Duodenal mucosa (tissue), 2 donors: ENCODE data around the gene VWA5B1.

ENCODE experiments used
- H3K27ac ChIP-seq: one replicate; pipeline ENCODE4 v1.7.0; 2013; ENCODE audit warnings: low read depth, low read length
- H3K27me3 ChIP-seq, 2 donors: one replicate each; pipeline ENCODE4 v1.7.0; 2013; ENCODE audit warnings: low read length in 2 of 2, control low read depth in 1 of 2; ENCODE audit not compliant: insufficient read depth in 2 of 2, control insufficient read depth in 1 of 2
- H3K36me3 ChIP-seq, 2 donors: one replicate each; pipeline ENCODE4 v1.7.0; 2013; ENCODE audit warnings: low read length in 2 of 2, control low read depth in 1 of 2; ENCODE audit not compliant: insufficient read depth in 2 of 2, control insufficient read depth in 1 of 2
- H3K4me1 ChIP-seq, 2 donors: one replicate each; pipeline ENCODE4 v1.7.0; 2013; ENCODE audit warnings: low read length in 2 of 2, control low read depth in 1 of 2; ENCODE audit not compliant: insufficient read depth in 2 of 2, control insufficient read depth in 1 of 2
- H3K4me3 ChIP-seq, 2 donors: one replicate each; pipeline ENCODE4 v1.7.0; 2013; ENCODE audit warnings: low read length in 2 of 2, low read depth in 1 of 2
- H3K9ac ChIP-seq, 2 donors: one replicate each; pipeline ENCODE4 v1.7.0; 2013; ENCODE audit warnings: low read length in 2 of 2, low read depth in 1 of 2
- H3K9me3 ChIP-seq, 2 donors: one replicate each; pipeline ENCODE4 v1.7.0; 2013; ENCODE audit warnings: low read length in 2 of 2, control low read depth in 1 of 2; ENCODE audit not compliant: control insufficient read depth in 1 of 2

VWA5B1 gene

DNA sequence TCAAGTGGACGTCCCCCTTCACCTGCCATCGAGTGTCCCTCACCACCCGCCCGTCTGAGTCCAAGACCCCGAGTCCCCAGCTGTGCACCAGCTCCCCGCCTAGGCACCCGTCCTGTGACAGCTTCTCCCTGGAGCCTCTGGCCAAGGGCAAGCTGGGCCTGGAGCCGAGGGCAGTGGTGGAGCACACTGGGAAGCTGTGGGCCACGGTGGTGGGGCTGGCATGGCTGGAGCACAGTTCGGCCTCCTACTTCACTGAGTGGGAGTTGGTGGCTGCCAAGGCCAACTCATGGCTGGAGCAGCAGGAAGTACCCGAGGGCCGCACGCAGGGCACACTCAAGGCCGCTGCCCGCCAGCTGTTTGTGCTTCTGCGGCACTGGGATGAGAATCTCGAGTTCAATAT, 63.2 kb downstream of the VWA5B1 start:
- Histone ChIP-seq H3K9me3 (no peaks in the 10 kb centered on the region), H3K36me3 (no peaks in the 10 kb centered on the region), H3K4me1 (peaks cover 7 to 8% of the 10 kb centered on the region in 2 donors), H3K27ac (no peak overlapping the region), H3K27me3 (no peaks in the 10 kb centered on the region), H3K9ac (no peak overlapping the region), H3K4me3 (no peak overlapping the region)

DNA sequence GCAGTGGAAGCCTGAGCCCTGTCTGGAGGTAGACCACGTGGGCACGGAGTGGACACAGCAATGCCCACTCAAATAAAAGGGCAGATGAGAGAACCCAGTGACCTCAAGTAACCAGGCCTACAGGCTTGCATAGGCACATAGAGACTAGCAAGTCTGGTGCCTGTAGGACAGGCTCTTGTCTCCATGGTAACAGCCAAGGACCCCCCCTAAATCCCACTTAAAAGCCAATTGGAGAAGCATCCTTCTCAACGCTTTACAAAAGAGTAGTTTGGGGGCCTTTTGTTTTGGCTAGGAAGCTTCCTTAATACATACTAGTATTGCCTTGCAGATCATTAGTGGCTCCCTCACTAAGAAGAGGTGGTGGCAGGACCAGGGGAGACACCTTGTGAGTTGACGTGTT, 63.9 kb downstream of the VWA5B1 start:
- Histone ChIP-seq H3K9me3 (no peaks in the 10 kb centered on the region), H3K27me3 (peaks cover 0 to 4% of the 10 kb centered on the region in 2 donors), H3K9ac (no peak overlapping the region), H3K4me1 (peaks cover 13 to 14% of the 10 kb centered on the region in 2 donors), H3K27ac (no peak overlapping the region), H3K4me3 (no peak overlapping the region), H3K36me3 (no peaks in the 10 kb centered on the region)

GRCh38 chr1:20355101-20355827, 64.6 kb downstream of the VWA5B1 start:
- Histone ChIP-seq H3K27ac (no peak overlapping the region), H3K9me3 (no peaks in the 10 kb centered on the region), H3K27me3 (peaks cover 0 to 4% of the 10 kb centered on the region in 2 donors)

DNA sequence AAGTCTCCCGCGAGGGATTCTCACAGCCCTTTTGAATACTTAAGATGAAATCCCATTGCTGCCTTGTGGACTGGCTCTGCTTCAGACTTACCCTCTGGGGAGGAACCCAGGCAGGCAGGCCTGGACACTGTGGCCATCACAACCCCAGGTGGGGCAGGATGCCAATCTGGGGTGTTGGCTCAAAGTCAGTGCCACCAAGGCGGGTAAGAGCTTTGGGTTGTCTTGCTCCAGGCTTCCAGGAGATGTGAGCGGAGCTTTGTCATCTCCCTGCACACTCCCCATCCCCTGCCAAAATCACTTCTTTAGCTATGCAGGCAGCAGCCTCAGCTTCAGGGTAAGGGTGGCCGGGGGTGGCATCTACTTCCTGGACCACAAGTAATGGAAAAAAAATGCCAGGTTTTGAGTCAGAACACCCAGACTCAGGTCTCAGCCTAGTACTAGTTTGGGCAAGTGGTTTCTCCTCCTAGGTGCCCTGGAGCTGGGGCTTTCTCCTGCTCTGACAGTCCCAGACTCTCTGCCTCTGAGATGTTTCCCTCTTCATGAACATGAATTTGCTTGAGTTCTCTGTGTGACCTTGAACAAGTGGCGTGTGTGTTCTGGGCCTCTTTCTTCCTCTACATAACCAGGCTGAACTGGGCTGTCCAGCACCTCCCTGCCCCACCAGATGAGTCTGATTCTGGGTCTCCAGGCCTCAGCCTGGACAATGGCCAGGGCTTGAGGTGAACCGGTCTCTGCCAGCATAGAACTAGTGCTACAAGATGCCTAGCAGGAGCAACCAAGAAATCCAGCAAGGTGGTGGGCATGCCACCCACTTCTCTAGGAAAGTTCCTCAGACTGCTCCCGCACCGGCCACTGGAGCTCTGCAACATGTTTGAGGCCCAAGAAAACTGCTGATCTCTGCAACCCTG, 65.4 kb downstream of the VWA5B1 start:
- H3K9ac ChIP-seq, result no peak overlapping the region
- H3K4me3 ChIP-seq, result no peak overlapping the region
- no peaks in the 10 kb centered on the region for H3K36me3 ChIP-seq
- no peak overlapping the region for H3K27ac ChIP-seq
- peaks cover 17 to 19% of the 10 kb centered on the region in 2 donors for H3K4me1 ChIP-seq
- H3K9me3 ChIP-seq, result no peaks in the 10 kb centered on the region
- peaks cover 0 to 4% of the 10 kb centered on the region in 2 donors for H3K27me3 ChIP-seq

More at GRCh38 chr1:20355101-20355827, 64.6 kb downstream of the VWA5B1 start:
- H3K36me3 ChIP-seq, result no peaks in the 10 kb centered on the region
- H3K4me1 ChIP-seq, result peaks cover 17 to 19% of the 10 kb centered on the region in 2 donors
- no peak overlapping the region for H3K4me3 ChIP-seq
- no peak overlapping the region for H3K9ac ChIP-seq

DNA sequence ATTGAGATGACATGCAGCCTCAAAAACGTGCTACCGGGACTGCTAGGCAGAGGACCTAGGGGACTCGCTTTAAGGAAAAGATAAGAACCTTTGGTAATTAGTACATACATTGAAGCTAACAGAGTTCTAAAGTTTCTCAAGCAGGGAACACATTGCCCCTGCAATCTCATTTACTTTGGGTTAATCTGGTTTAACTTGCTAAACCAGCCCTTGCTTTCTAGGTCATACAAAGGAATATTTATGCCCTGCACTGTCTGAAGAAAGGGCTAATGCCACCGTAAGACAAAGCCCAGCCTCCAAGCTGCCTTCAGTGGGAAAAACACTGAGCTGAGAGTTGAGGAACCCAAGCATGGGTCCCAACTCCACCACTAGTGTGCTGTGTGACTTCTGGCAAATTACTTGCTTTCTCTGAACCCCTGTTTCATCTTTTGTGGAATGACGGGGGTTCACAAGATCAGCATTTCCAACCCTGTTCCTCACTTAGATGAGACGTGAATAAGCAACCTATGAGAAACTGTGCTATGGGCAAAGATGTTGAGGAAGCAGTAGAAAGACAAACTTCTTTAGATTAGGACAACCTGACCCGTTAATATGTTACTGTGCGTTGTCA, 66.3 kb downstream of the VWA5B1 start:
- Histone ChIP-seq H3K9ac (no peak overlapping the region), H3K4me3 (no peak overlapping the region), H3K27me3 (peaks cover 1 to 8% of the 10 kb centered on the region in 2 donors), H3K9me3 (no peaks in the 10 kb centered on the region), H3K27ac (no peak overlapping the region), H3K4me1 (peaks cover 17 to 19% of the 10 kb centered on the region in 2 donors), H3K36me3 (no peaks in the 10 kb centered on the region)

GRCh38 chr1:20357796-20358195, 67.1 kb downstream of the VWA5B1 start:
- no peak overlapping the region for H3K27ac ChIP-seq
- H3K36me3 ChIP-seq, result no peaks in the 10 kb centered on the region
- no peak overlapping the region for H3K4me3 ChIP-seq
- peaks cover 8% of the 10 kb centered on the region in 2 donors for H3K27me3 ChIP-seq
- H3K9me3 ChIP-seq, result no peaks in the 10 kb centered on the region
- no peak overlapping the region for H3K9ac ChIP-seq
- peaks cover 17 to 19% of the 10 kb centered on the region in 2 donors for H3K4me1 ChIP-seq

GRCh38 chr1:20358761-20359263, 68.1 kb downstream of the VWA5B1 start:
- Histone ChIP-seq H3K9me3 (no peaks in the 10 kb centered on the region), H3K4me1 (peaks cover 17 to 19% of the 10 kb centered on the region in 2 donors), H3K27me3 (peaks cover 8 to 15% of the 10 kb centered on the region in 2 donors), H3K9ac (no peak overlapping the region), H3K4me3 (peak overlapping the region; percentile 39 to 46), H3K27ac (no peak overlapping the region), H3K36me3 (no peaks in the 10 kb centered on the region)

GRCh38 chr1:20359451-20360330, 69.0 kb downstream of the VWA5B1 start:
- H3K27me3 ChIP-seq, result peaks cover 13 to 20% of the 10 kb centered on the region in 2 donors
- no peak overlapping the region for H3K27ac ChIP-seq
- peak overlapping the region; percentile 39 to 46 for H3K4me3 ChIP-seq
- H3K36me3 ChIP-seq, result no peaks in the 10 kb centered on the region
- H3K9me3 ChIP-seq, result no peaks in the 10 kb centered on the region
- H3K9ac ChIP-seq, result peak overlapping the region in 1 of 2 donors; percentile 7
- peaks cover 17 to 19% of the 10 kb centered on the region in 2 donors for H3K4me1 ChIP-seq

DNA sequence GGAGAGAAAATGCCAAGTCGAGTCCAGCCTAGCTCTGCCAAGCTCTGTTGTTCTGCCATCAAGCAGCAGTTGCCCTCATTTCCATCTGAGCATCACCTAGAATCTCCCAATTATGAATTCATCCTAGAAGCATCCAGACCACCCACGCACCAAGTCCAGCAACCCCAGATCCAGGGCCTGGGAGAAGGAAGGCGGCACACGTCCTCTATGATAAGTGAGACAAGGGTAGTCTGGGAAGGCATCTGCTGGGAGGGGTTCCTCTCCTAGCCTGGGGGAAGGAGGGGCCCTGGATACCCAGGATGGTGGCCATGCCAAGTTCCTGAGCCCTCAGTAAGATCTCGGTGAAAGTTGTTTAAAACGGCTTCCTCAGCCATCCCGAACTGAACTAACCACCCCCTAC, 70.7 kb downstream of the VWA5B1 start:
- Histone ChIP-seq H3K4me1 (peaks cover 17 to 19% of the 10 kb centered on the region in 2 donors), H3K9ac (no peak overlapping the region), H3K27ac (no peak overlapping the region), H3K9me3 (no peaks in the 10 kb centered on the region), H3K36me3 (no peaks in the 10 kb centered on the region), H3K4me3 (no peak overlapping the region), H3K27me3 (peaks cover 30 to 37% of the 10 kb centered on the region in 2 donors)
